HG03469 (cell line): ENCODE measurements around the gene FTH1.
"Not testable (repeated sequence)": the region's sequence is repeated elsewhere in the genome, so short reads cannot be mapped to it uniquely, and the experiment has no call there.

Source experiments
- ATAC-seq: cut with Tn5 transposase; IDR thresholded peaks from one replicate; pipeline ENCODE4 v1.9.1; 2021; ENCODE audit warnings: mild to moderate bottlenecking, moderate library complexity, moderate number of reproducible peaks; ENCODE audit not compliant: unreplicated experiment

Gene FTH1

DNA sequence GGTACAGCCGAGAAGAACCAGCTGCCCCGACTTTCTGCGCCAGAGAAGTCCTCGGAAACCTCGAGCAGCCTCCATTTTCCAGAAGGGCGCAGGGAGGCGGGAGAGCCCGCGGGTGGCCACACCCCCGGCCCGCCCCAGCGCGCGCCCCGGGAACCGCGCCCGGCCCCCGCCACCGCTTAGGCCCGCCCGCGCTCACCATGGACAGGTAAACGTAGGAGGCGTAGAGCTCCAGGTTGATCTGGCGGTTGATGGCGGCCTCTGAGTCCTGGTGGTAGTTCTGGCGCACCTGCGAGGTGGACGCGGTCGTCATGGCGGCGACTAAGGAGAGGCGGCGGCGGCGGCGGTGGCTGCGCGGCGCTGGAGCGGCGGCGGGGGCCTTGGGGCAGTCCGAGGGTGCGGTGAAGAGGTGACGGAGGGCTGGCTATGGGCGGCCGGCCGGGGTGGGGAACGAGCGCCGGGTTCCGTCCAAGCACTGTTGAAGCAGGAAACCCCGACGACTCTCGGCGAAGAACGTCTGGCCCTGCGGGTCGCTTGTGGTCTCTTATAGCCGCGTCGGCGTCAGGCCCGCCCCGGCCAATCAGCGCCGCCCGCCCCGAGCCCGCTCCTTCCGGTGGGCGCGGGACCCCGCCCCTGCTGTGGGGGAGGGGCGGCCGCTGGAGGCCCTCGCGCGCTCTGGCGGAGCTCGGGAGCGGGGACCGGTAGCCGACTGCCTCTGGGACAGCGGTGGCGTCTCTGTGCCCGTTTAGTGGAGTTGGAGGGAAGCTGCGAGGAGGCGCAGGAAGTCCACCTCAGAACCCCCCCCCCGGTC, at the start of gene FTH1:
FTH1 (minus strand) TSS at position 519 of the 808 bp plus-strand sequence; CDS start at position 310, 209 bp downstream.
- ATAC-seq: peak; percentile 22

DNA sequence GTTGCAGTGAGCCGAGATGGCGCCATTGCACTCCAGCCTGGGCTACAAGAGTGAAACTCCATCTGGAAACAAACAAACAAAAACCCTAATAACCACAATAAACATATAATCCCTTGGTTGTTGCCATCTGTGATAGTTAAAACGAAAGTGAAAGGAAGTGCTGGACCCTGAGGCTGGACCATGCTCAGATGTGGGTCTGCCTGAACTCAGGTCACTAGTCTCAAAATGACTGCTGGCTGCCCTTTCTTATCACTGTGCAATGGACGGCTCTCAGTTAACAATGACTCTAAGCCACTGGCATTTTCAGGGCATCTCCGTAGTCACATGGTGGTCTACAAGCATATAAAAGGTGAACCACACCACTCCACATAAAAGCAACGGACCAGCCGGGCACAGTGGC, 48.2 kb upstream of the FTH1 start:
- ATAC-seq: no peak

DNA sequence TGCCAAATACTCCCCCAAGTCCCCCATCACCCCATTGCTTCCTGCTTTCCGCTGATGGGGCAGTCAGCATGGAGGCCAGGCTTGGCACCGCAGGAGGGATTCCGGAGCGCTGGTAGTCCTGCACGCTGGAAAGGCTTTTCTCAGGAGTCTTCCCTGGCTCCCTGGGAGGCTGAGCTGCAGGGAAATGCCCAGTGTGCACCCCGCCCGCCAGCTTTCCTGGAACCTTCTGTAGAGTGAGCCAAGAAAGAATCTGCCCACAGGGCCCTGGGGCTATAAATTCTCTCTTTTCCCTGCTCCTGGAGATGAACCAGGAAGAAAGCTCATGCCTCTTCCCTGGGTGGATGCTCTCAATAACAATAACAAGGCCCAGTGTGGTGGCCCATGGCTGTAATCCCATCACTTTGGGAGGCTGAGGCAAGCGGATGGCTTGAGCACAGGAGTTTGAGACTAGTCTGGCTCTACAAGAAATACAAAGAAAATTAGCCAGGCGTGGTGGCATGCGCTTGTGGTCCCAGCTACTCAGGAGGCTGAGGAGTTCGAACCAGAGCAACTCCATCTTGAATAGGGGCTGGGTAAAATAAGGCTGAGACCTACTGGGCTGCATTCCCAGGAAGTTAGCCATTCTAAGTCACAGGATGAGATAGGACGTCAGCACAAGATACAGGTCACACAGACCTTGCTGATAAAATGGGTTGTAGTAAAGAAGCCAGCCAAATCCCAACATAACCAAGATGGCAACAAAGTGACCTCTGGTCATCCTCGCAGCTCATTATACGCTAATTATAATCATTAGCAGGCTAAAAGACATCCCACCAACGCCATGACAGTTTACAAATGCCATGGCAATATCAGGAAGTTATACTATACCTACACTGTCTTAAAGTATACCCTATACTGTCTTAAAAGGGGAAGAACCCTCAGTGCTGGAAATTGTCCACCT, 46.4 kb upstream of the FTH1 start:
- ATAC-seq: no peak

DNA sequence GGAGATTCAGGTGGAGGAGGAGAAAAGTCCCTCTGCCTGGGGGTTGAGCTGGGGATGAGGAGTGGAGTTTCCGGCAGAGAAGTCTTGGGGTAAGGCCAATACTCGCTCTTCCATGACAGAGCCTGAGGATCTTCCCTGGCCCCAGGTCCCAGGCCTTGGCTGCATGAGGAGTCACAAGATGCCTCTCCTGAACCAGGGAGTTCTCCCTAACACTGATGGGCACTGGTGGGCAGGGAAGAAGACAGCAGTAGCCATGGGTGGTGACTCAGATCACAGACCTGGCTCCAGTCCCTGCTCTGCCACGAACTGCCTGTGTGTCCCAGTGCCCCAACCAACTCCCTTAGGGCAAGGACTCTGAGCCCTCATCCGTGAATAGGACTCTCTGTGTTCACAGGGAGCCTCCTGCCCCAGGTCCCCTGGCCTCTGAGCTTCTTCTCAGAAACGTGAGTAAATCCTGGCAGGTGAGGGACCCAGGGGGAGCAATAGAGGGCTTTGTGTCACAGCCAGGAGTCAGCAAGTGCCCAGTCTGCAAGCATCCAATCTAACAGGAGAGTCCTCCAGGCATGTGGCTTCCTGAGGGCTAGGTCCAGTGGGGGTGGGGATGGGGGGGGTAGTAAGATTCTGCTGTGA, 45.5 kb upstream of the FTH1 start:
- ATAC-seq: no peak

DNA sequence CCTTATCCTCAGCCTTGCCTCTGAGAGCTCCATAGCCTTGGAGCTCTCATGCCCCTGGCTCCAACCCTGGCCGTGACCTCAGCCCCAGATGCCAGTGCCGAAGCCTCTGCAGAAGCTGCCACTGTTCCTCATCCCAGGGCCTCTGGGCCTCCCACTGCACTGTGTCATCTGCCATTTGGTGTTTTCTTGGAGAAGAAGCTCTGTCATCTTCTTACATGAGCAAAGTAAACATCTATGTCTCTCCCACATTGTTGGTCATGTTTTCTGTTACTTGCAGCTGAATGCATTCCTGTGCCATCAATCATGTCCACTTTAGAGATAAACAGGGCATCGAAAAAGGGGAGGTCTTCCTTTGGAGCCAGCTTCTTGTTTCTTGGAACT, 45.0 kb upstream of the FTH1 start:
- ATAC-seq: no peak

DNA sequence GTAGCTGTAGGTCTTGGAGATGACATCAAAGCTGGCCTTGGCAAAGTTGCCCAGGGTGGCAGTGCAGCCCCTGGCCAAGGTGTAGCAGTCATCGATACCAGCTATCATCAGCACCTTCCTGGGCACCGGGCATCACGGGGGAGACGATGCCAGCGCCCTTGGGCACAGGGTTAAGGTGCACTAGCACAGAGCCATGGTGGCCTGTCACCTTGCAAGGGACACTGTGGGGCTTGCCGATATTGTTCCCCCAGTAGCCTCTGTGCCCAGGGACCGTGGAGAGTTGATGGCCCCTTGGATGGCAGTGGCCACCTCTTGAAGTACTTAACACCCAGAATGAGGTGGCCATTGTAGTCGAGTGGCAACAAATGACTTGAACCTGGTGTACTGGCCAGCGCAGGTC, 44.4 kb upstream of the FTH1 start:
- no peak for ATAC-seq

DNA sequence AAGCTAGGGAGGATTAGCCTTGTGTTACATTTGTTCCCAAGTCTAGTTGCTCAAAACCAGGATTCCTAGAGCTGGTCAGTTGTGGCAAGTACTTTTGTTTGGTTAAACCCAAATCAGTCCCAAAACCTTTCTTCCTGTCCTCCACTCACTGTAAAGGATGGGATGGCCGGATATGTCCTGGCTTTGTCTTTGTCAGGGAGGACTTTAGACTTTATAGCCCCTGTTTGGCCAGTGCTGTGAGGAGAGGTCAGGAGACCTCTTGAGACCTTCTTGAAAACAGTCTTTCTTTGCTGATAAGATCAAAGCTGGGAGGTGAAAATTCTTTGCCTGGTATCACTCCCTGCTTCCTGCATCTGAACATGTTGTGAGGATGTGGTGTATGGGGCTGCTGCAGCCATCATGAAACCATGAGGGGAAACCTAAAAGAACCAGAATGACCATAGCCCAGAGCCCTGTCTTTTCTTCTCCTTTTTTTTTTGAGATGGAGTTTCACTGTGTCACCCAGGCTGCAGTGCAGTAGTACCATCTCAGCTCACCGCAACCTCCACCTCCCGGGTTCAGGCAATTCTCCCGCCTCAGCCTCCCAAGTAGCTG, 43.6 kb upstream of the FTH1 start:
- ATAC-seq: no peak

DNA sequence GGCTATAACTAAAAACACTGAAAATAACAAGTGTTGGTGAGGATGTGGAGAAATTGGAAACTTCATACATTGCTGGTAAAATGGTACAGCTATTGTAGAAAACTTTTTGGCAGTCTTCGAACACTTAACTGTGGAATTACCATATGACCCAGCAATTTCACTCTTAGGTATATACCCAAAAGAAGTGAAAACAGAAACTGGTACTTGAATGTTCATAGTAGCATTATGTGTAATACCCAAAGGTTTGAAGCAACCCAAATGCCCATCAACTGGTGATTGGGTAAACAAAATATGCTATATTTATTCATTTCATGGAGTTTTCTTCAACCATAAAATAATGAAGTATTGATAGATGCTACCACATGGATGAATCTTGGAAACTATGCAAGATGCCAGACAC, 40.8 kb upstream of the FTH1 start:
- ATAC-seq: no peak

DNA sequence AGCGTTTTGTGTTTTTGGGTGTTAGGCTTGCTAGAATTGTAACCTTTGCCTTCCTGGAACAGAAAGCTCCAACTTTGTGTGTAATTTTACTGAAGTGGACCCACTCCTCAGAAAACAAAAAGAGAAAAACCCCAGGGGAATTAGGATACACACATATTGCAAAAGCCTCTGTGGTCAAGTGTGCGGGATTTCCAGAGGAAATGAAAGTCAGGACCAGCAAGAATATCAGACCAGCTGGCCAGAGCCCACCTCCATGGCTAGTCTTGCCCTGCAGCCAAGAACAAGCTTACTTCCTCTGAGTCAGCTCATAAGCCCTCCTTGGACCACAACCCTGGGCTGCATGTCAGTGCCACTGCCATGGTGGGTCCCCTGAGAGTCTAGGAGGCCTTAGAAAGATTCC, 37.0 kb upstream of the FTH1 start:
- ATAC-seq: no peak

DNA sequence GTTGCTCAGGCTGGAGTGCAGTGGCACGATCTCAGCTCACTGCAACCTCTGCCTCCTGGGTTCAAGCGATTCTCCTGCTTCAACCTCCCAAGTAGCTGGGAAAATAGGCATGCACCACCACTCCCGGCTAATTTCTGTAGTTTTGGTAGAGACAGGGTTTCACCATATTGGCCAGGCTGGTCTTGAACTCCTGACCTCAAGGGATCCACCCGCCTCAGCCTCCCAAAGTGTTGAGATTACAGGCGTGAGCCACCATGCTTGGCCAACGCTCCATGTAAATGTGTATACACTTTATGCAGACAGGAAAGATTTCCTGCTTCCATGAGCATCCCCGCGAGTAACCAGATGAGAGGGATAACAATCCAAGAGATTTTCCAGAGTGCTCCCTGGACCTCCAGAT, 34.8 kb upstream of the FTH1 start:
- ATAC-seq: not testable (repeated sequence)

DNA sequence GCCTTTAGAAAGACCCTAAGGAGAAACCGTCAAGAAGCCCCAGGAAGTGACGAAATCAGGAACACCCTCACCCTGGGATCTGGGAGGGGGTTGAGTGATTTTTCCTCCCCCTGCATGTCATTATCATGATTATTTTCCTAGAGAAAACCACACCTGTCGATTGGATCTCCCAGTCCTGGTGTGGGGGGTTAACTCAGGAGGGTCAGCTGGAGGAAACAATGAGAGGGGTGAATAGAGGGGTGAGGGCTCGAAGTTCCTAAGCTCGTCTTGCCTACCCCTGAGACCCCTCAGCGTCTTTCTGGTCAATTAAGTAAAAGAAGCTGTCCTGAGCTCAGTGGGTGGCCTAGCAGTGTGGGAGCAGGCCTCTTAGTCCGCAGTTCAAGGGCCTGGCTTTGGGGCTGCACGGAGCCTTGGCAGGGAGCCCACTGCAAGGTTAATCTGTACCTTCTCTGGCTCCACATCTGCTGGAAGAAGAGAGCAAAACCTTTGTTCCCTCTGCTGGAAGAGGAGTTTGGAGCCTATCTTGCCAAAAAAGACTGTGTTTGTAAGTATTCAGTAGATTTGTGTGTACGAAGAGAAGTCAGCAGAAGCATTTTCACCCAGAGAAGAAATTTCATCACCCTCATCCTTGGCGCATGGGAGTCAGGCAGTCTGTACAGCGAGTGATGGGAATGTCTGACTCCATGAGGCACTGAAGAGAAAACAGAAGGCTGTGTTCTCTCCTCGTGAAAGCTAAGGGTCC, 34.2 kb upstream of the FTH1 start:
- ATAC-seq: no peak

DNA sequence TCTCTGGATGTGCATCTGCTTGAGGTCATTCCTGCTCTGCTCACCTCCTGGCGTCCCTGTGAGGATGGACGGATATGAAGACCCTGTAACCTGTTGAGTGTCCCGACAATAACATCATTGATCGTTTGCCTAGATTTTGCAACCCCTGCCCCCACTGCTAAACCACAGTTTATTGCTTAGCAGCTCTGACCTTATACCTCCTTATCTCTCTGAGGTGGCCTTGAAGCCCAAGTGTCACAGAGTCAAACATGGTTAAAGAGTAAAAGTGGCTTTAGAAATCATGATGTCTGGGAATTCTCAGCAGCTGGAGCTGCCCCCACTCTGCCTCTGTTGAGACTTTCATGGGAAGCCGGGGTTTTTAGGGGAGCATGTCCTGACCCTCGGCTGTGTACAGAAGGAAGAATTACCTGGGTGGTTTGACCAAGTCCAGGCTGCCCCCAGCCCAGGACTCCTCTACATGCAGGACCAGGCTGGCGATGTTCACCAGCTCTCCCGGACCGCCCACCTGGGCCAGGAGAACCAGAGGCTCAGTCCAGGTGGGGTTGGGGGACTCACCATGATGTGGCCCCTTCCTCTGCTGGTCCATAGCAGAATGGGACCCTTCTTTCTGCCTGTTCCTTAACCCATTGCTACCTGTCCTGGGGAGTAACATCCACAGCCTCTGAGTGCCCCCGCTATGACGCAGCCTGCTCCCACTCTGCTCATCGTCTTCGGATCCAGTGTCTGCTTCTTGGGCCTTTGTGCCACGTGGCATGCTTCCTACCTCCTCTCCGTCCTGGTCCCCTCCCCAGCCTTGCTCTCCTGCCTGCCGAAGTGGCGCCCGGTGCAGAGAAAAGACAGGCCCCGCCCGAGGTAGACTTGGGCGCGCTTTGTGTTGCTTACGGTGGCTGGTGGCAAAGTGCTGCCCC, 33.4 kb upstream of the FTH1 start:
- no peak for ATAC-seq

DNA sequence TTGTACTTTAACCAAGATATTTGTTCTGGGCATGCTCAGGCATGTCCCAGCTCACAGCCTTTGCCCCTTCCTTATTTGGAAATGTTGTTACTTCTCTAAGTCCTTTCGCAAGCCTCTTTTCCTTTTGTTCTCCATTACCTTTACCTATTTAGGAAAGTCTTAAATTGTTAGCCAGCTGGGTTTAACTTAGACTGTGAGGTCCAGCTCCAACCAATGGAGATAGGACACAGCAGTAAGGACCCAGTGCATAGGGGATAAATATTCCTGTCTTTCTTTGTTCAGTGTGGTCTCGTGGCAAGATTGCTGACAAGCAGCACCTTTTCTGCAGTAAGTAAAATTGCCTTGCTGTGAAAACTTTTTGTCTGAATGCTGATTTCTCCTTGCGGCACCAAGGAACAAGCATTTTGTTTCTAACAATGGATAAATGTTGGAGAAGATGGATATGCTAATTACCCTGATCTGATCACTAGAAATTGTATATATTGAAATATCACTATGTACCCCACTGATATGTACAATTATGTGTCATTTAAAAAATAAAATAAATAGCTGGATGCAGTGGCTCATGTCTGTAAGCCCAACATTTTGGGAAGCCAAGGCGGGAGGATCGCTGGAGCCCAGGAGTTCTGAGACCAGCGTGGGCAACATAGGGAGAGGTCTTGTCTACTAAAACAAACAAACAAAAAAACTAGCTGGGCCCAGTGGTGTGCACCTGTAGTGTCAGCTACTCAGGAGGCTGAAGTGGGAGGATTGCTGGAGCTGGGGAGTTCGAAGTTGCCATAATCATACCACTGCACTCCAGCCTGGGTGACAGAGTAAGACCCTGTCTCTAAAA, 31.9 kb upstream of the FTH1 start:
- ATAC-seq: no peak

DNA sequence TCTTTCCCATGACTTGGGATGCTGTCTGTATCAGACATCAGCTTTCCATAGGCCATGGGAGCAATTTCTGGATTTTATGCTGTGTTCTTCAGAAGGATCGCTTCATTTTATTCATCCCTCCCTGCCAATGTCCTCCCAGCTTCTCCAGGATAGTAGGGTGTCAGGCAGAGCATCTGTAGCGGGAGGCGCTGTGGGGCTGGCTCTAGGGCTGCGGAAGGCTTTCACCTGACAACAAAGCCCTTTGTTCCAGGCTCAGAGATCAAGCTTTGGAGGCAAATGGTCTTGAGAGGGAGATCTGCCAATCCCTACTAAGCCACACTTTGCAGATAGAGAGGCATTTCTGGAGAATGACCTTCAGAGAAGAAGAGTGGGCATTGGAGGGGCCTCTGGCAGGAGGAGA, 29.5 kb upstream of the FTH1 start:
- no peak for ATAC-seq

DNA sequence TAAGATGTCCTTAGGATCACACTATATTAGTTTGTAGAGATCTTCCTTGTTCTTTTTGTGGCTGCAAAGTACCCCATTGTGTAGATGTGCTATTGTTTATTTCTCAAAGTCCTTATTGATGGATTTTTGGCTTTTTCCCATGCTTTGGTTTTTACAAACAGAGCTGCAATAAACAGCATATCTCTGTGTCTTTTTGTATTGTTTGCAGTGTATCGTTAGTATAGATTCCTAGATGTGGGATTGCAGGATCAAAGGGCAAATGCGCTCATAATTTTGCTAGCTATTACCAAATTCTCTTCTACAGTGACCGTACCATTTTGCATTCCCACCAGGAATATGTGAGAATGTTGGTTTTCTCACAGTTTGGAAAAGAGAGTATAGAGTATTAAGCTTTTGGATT, 27.5 kb upstream of the FTH1 start:
- ATAC-seq: no peak

DNA sequence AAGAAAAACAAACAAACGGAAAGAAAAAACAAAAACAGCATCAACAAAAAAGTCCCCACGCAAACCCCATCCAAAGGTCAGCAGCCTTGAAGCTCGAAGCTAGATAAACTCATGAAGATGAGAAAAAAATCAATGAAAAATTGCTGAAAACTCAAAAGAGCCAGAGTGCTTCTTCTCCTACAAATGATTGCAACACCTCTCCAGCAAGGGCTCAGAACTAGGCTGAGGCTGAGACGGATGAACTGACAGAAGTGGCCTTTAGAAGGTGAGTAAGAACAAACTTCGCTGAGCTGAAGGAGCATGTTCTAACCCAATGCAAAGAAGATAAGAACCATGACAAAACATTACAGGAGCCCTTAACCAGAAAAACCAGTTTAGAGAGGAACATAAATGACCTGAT, 18.4 kb upstream of the FTH1 start:
- ATAC-seq: no peak

DNA sequence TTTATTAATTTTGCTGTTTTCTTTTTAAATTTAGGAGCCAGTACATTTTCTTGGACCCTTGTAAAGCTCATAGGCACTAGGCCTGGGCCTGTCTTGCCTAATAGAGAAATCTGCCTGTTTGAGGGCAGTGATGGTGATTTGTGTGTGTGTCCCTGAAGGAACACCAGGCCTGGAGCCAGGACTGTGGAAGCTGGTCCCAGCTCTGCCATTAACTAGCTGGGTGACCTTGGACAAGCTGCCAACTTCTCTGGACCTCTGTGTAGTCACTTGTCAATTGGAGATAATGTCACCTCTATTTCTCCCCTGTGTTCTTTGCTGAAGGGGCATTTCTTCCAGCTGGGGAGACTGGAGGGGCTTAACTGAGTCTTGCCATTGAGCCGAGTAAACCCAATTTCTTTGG, 16.0 kb upstream of the FTH1 start:
- ATAC-seq: no peak

DNA sequence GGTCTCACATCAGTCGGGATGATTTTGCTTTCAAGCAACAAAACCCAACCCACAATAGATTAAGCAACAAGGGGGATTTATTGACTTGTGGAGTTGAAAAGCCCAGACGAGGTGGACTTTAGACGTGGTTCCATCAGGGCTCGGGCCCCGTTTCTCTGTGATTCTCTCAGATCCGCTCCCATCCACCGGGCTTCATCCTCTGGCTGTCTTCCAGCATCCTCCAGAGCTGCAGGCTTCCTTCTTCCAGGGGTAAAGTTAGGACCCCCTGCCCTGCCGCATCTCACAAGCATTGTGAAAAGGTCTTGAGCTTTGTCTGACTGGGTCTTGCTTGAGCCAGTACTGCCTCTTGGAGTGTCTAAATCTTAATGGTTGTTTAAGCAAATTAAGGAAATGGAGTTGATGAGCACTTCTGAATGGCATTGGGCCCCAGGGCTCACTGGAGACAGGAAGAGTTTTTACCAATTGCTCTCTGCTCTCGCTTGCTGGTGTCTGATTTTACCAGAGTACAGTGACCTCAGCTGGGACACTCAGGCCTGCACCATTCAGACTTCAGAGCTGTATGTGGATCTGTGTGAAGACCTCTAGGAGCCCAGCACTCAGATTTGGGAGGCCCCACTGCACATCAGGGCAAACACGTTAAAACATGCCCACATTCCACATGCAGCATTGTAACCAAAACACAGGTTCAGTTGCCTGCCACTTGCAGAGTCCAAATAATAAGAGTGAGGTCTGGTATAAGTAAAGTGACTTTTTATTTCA, 13.5 kb upstream of the FTH1 start:
- ATAC-seq: no peak
